Activated gamma-delta T cell treated with anti-CD3 and anti-CD28 coated beads, Interleukin-2, amount 50 U/mL, for 16 hours (primary cell): ENCODE results near the gene IGFLR1.
"Not testable (repeated sequence)": the region's sequence is repeated elsewhere in the genome, so short reads cannot be mapped to it uniquely, and the experiment has no call there.

Source experiments
- DNase-seq: peaks from one replicate; pipeline ENCODE4 v3.0.0-alpha.2; 2020; ENCODE audit warnings: low read depth

The IGFLR1 gene

GRCh38 chr19:35704218-35704617, 38.0 kb downstream of the IGFLR1 start, which contains the start of gene ZBTB32:
Gene ZBTB32 (plus strand): TSS chr19:35704558. CDS start chr19:35714627, 10,069 bp downstream.
- DNase-seq: no peak

- DNase-seq: no peak
These were observed 38.9 kb downstream of the IGFLR1 start for GRCh38 chr19:35703343-35703742.

- peak; percentile 84 for DNase-seq
These were observed 39.8 kb downstream of the IGFLR1 start for GRCh38 chr19:35702223-35703012.

- no peak for DNase-seq
These were observed 45.4 kb downstream of the IGFLR1 start for GRCh38 chr19:35696835-35697234.

- no peak for DNase-seq
These were observed 46.3 kb downstream of the IGFLR1 start for GRCh38 chr19:35695895-35696422.

- DNase-seq: peak; percentile 87
These were observed 48.2 kb downstream of the IGFLR1 start for GRCh38 chr19:35693835-35694599.

GRCh38 chr19:35693422-35693821, 48.8 kb downstream of the IGFLR1 start:
- no peak for DNase-seq

- DNase-seq: no peak
These were observed 50.2 kb downstream of the IGFLR1 start for GRCh38 chr19:35692010-35692409.

GRCh38 chr19:35691106-35691505, 51.1 kb downstream of the IGFLR1 start:
- DNase-seq: not testable (repeated sequence)

GRCh38 chr19:35689836-35690235, 52.4 kb downstream of the IGFLR1 start:
- no peak for DNase-seq
